ENCODE data around the gene SOS2. TPM values are rescaled to one million over a fixed set of nuclear protein-coding genes. Genes with fewer than 3 reads are reported as not detected.
"Not testable (repeated sequence)": the region's sequence is repeated elsewhere in the genome, so short reads cannot be mapped to it uniquely, and the experiment has no call there.

Gene SOS2
- total and polyA plus RNA-seq, 2 of the 4 experiments (the other 2 are of a cell fraction), result 6.3 to 10.9 TPM

- H3K14ac ChIP-seq (replicated peaks; ENCODE audit: low read depth, low read length); H3K27me3 ChIP-seq (ENCODE audit: control insufficient read depth, insufficient read depth, low read length); CTCF ChIA-PET; H3K27ac ChIP-seq (ENCODE audit: insufficient read depth, low read length); H3K4ac ChIP-seq (ENCODE audit: low read depth, low read length); BruUV-seq (replicated peaks); ATAC-seq (ENCODE audit: low read depth); H3K4me3 ChIP-seq (ENCODE audit: insufficient read depth, low read depth, low read length); H2BK20ac ChIP-seq (ENCODE audit: low read depth, low read length); dilution Hi-C loops (cut with HindIII; ENCODE audit: low sequenced_read_pairs, unreplicated experiment); H3K4me1 ChIP-seq (ENCODE audit: control insufficient read depth, insufficient read depth, low read length); DNase-seq; H4K8ac ChIP-seq (ENCODE audit: low read depth in 2 of 2, low read length in 2 of 2); H2BK5ac ChIP-seq (ENCODE audit: low read depth, low read length, poor library complexity, severe bottlenecking); H3K18ac ChIP-seq (ENCODE audit: low read depth, low read length); H2AK9ac ChIP-seq (replicated peaks; ENCODE audit: low read depth, low read length, poor library complexity); H3K36me3 ChIP-seq (ENCODE audit: control insufficient read depth, insufficient read depth, low read length); POLR2A ChIA-PET (ENCODE audit: unreplicated experiment); H3K79me1 ChIP-seq (ENCODE audit: low read depth in 1 of 2, low read length in 2 of 2); H4K5ac ChIP-seq (ENCODE audit: low read depth, low read length); H2BK120ac ChIP-seq (ENCODE audit: low read depth, low read length); H4K91ac ChIP-seq (ENCODE audit: insufficient read depth, low read depth, low read length); H3K9ac ChIP-seq (ENCODE audit: low read depth, low read length); H3K4me2 ChIP-seq (ENCODE audit: low read depth, low read length); H3K9me1 ChIP-seq (ENCODE audit: insufficient read depth, low read length); intact Hi-C loops (cut with micrococcal nuclease); H3K23ac ChIP-seq (ENCODE audit: low read depth, low read length); in situ Hi-C loops (cut with MboI; ENCODE audit: low sequenced_read_pairs); H2AK5ac ChIP-seq (ENCODE audit: low read depth, low read length); H2BK15ac ChIP-seq (ENCODE audit: low read depth, low read length); H3K9me3 ChIP-seq (ENCODE audit: control insufficient read depth, insufficient read depth, low read length); H3K56ac ChIP-seq (ENCODE audit: extremely low read depth, insufficient read depth, low read length); H2AFZ ChIP-seq (replicated peaks; ENCODE audit: low read length, poor library complexity); H4K20me1 ChIP-seq (ENCODE audit: insufficient read depth, low read length): not testable (repeated sequence)
- no CpG with 5 or more reads among the region's 32 CpGs for WGBS, 2 experiments (ENCODE audit: extremely low coverage in 2 of 2, insufficient read length in 1 of 2)
These were observed 157.7 kb downstream of the SOS2 start for GRCh38 chr14:50073663-50074062.
